IPS DF 4.7 (cell line): Measurements from ENCODE around the gene MIP.
"Not testable (repeated sequence)": the region's sequence is repeated elsewhere in the genome, so short reads cannot be mapped to it uniquely, and the experiment has no call there.

Experiments
- DNase-seq: peaks from one replicate; pipeline ENCODE4 v3.0.0-alpha.2; 2013; ENCODE audit warnings: low spot score; ENCODE audit errors: extremely low read depth

The MIP gene

GRCh38 chr12:56454557-56454956 is at the start of gene MIP:
MIP (minus strand) TSS chr12:56454657; CDS start chr12:56454613, 44 bp downstream.
- DNase-seq = no peak

GRCh38 chr12:56499879-56500278 is 45.4 kb upstream of the MIP start:
- DNase-seq = not testable (repeated sequence)

- not testable (repeated sequence) for DNase-seq
Observed at GRCh38 chr12:56499452-56499851, 45.0 kb upstream of the MIP start.

- DNase-seq = not testable (repeated sequence)
Observed at GRCh38 chr12:56498126-56498902, 43.9 kb upstream of the MIP start.

- DNase-seq = not testable (repeated sequence)
Observed at GRCh38 chr12:56496704-56497103, 42.2 kb upstream of the MIP start.

- DNase-seq = not testable (repeated sequence)
Observed at GRCh38 chr12:56494481-56494880, 40.0 kb upstream of the MIP start.

- not testable (repeated sequence) for DNase-seq
Observed at GRCh38 chr12:56494106-56494415, 39.6 kb upstream of the MIP start.

GRCh38 chr12:56493409-56494105 is 39.1 kb upstream of the MIP start:
- DNase-seq = not testable (repeated sequence)

- DNase-seq = no peak
Observed at GRCh38 chr12:56490360-56490759, 35.9 kb upstream of the MIP start.

GRCh38 chr12:56488041-56488955 is 33.8 kb upstream of the MIP start, which contains the start of gene GLS2:
GLS2 (minus strand) TSS chr12:56488161; CDS start chr12:56488118, 43 bp downstream.
- no peak for DNase-seq

- DNase-seq = no peak
Observed at GRCh38 chr12:56487448-56488040, 33.1 kb upstream of the MIP start.

- no peak for DNase-seq
Observed at GRCh38 chr12:56486694-56487093, 32.2 kb upstream of the MIP start.

- no peak for DNase-seq
Observed at GRCh38 chr12:56484566-56484965, 30.1 kb upstream of the MIP start.

GRCh38 chr12:56479625-56480024 is 25.2 kb upstream of the MIP start:
- DNase-seq = no peak

- no peak for DNase-seq
Observed at GRCh38 chr12:56477521-56478225, 23.2 kb upstream of the MIP start.

GRCh38 chr12:56476972-56477432 is 22.5 kb upstream of the MIP start:
- DNase-seq = no peak

GRCh38 chr12:56476143-56476542 is 21.7 kb upstream of the MIP start:
- DNase-seq = no peak

GRCh38 chr12:56474389-56474788 is 19.9 kb upstream of the MIP start:
- DNase-seq = no peak

GRCh38 chr12:56469007-56469930 is 14.8 kb upstream of the MIP start:
- DNase-seq = no peak
